ENCODE data around the gene MUC20.

Gene MUC20

GRCh38 chr3:195757827-195758226 lies 37.0 kb downstream of the MUC20 start:
- no peak for TF ChIP-seq CTCF (IDR thresholded peaks at IDR 0.05)
- Histone ChIP-seq H3K9me3 (no peaks in the 10 kb centered on the region), H3K36me3 (no peaks in the 10 kb centered on the region), H3K4me3 (ENCODE audit: low read depth in 1 of 2, low read length in 1 of 2) (no peak overlapping the region), H3K27ac (no peak overlapping the region), H3K4me1 (ENCODE audit: control insufficient read depth in 1 of 2, insufficient read depth in 1 of 2, low read depth in 1 of 2, low read length in 1 of 2) (no peaks in the 10 kb centered on the region), H3K27me3 (peaks cover 68% of the 10 kb centered on the region)

GRCh38 chr3:195758721-195759353 lies 38.1 kb downstream of the MUC20 start:
- TF ChIP-seq CTCF (IDR thresholded peaks at IDR 0.05): no peak
- Histone ChIP-seq H3K4me1 (ENCODE audit: control insufficient read depth in 1 of 2, insufficient read depth in 1 of 2, low read depth in 1 of 2, low read length in 1 of 2) (no peaks in the 10 kb centered on the region), H3K27ac (no peak overlapping the region), H3K27me3 (peaks cover 78% of the 10 kb centered on the region), H3K9me3 (no peaks in the 10 kb centered on the region), H3K4me3 (ENCODE audit: low read depth in 1 of 2, low read length in 1 of 2) (no peak overlapping the region), H3K36me3 (no peaks in the 10 kb centered on the region)

GRCh38 chr3:195760345-195761122 lies 39.8 kb downstream of the MUC20 start:
- H3K4me1 ChIP-seq (ENCODE audit: control insufficient read depth in 1 of 2, insufficient read depth in 1 of 2, low read depth in 1 of 2, low read length in 1 of 2): no peaks in the 10 kb centered on the region
- no peak overlapping the region for H3K27ac ChIP-seq
- TF ChIP-seq CTCF (IDR thresholded peaks at IDR 0.05): no peak
- no peaks in the 10 kb centered on the region for H3K9me3 ChIP-seq
- peaks cover 86% of the 10 kb centered on the region for H3K27me3 ChIP-seq
- H3K4me3 ChIP-seq (ENCODE audit: low read depth in 1 of 2, low read length in 1 of 2): no peak overlapping the region
- H3K36me3 ChIP-seq: no peaks in the 10 kb centered on the region

- Histone ChIP-seq H3K27ac (no peak overlapping the region), H3K9me3 (no peaks in the 10 kb centered on the region), H3K4me3 (ENCODE audit: low read depth in 1 of 2, low read length in 1 of 2) (no peak overlapping the region), H3K36me3 (no peaks in the 10 kb centered on the region), H3K4me1 (ENCODE audit: control insufficient read depth in 1 of 2, insufficient read depth in 1 of 2, low read depth in 1 of 2, low read length in 1 of 2) (no peaks in the 10 kb centered on the region), H3K27me3 (peaks cover 80% of the 10 kb centered on the region)
- TF ChIP-seq CTCF (IDR thresholded peaks at IDR 0.05): no peak
Measured at GRCh38 chr3:195761123-195761566, 40.4 kb downstream of the MUC20 start.

GRCh38 chr3:195761567-195762248 lies 40.9 kb downstream of the MUC20 start:
- Histone ChIP-seq H3K27ac (no peak overlapping the region), H3K9me3 (no peaks in the 10 kb centered on the region), H3K4me3 (ENCODE audit: low read depth in 1 of 2, low read length in 1 of 2) (no peak overlapping the region), H3K4me1 (ENCODE audit: control insufficient read depth in 1 of 2, insufficient read depth in 1 of 2, low read depth in 1 of 2, low read length in 1 of 2) (no peaks in the 10 kb centered on the region), H3K27me3 (peaks cover 75% of the 10 kb centered on the region), H3K36me3 (no peaks in the 10 kb centered on the region)
- TF ChIP-seq CTCF (IDR thresholded peaks at IDR 0.05): no peak

Measured in neutrophil (primary cell).